ENCODE measurements around the gene PTCH2. TPM values are rescaled to one million over a fixed set of nuclear protein-coding genes. Genes with fewer than 3 reads are reported as not detected.
"Not testable (repeated sequence)": the region's sequence is repeated elsewhere in the genome, so short reads cannot be mapped to it uniquely, and the experiment has no call there.

The PTCH2 gene
- total RNA-seq, 1 donor from 2014 or later: under 0.01 TPM

GRCh38 chr1:44819608-44820327, 23.3 kb downstream of the PTCH2 start:
- DNase-seq (ENCODE audit: low read depth in 2 of 2): peak; percentile 76 to 80

- DNase-seq (ENCODE audit: low read depth in 2 of 2): peak in 1 of 2 donors; percentile 54
These were observed 23.9 kb downstream of the PTCH2 start for GRCh38 chr1:44819196-44819607.

GRCh38 chr1:44817771-44818495, 25.1 kb downstream of the PTCH2 start:
- no peak for DNase-seq (ENCODE audit: low read depth in 2 of 2)

DNA sequence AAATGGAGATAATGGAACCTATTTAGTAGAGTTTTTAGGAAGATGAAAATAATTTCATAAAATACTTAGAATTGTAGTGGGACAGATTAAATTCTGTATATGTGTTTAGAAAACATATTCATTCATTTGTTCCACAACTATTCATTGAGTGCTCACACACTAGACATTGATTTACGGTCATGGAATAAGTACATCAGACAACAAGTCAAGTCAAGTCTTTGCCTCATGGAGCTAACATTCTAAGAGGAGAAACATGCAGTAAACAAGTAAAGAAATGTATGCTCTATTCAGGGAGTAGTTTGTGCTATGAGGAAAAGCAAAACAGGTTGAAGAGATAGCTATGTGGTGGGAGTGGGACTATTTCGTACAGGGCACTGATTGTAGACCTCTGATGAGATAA, 25.7 kb downstream of the PTCH2 start:
- DNase-seq (ENCODE audit: low read depth in 2 of 2): no peak

DNA sequence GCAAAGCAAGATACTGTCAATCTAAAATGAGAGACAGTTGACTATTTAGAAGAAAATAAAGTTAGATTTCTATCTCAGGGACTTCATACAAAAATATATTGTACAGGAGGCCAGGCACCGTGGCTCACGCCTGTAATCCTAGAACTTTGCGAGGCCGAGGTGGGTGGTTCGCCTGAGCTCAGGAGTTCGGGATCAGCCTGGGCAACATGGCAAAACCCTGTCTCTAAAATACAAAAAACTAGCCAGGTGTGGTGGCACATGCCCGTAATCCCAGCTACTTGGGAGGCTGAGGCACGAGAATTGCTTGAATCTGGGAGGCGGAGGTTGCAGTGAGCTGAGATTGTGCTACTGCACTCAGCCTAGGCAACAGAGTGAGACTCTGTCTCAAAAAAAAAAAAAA, 27.1 kb downstream of the PTCH2 start:
- DNase-seq (ENCODE audit: low read depth in 2 of 2): not testable (repeated sequence)

DNA sequence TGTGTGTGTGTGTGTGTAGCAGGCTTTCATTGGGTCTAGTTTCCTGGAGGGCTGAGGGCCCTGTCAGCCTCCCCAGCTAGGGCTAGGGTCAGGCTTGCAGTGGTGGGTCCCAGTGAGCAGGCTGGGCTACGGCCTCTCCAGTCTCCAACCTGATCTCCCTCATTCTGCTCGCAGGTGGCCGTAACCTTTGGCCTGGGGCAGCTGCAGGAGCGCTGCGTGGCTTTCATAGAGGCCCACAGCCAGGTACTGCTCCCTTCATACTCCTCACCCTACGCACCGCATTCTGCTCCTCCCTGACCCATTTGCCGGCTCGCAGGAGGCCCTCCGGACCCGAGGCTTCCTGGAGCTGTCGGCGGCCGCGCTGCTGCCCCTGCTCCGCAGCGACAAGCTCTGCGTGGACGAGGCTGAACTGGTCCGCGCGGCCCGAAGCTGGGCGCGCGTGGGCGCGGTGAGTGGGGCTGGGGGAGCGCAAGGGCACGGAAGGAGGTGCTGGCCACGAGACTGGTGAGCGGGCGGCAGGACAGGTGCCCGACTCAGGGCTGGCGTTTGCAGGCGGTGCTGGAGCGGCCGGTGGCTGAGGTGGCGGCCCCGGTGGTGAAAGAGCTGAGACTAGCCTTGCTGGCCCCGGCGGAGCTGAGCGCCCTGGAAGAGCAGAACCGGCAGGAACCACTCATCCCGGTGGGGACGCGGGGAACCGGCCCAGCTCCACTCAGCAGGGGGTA, 30.1 kb downstream of the PTCH2 start:
- no peak for DNase-seq (ENCODE audit: low read depth in 2 of 2)

GRCh38 chr1:44811234-44811633, 31.8 kb downstream of the PTCH2 start:
- no peak for DNase-seq (ENCODE audit: low read depth in 2 of 2)

DNA sequence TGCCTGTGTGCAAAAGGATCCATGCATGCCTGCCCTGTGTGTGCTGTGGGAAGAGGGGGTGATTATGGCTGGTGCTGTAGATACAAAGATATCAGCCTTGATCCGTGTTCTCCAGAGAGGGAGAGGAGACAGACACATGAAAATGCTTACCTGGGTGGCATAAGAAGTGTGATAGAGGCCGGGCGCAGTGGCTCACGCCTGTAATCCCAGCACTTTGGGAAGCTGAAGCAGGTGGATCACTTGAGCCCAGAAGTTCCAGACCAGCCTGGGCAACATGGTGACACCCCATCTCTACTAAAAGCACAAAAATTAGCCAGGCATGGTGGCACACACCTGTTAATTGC, 32.3 kb downstream of the PTCH2 start:
- DNase-seq (ENCODE audit: low read depth in 2 of 2): not testable (repeated sequence)

GRCh38 chr1:44810101-44810761, 32.8 kb downstream of the PTCH2 start:
- peak; percentile 41 to 53 for DNase-seq (ENCODE audit: low read depth in 2 of 2)

DNA sequence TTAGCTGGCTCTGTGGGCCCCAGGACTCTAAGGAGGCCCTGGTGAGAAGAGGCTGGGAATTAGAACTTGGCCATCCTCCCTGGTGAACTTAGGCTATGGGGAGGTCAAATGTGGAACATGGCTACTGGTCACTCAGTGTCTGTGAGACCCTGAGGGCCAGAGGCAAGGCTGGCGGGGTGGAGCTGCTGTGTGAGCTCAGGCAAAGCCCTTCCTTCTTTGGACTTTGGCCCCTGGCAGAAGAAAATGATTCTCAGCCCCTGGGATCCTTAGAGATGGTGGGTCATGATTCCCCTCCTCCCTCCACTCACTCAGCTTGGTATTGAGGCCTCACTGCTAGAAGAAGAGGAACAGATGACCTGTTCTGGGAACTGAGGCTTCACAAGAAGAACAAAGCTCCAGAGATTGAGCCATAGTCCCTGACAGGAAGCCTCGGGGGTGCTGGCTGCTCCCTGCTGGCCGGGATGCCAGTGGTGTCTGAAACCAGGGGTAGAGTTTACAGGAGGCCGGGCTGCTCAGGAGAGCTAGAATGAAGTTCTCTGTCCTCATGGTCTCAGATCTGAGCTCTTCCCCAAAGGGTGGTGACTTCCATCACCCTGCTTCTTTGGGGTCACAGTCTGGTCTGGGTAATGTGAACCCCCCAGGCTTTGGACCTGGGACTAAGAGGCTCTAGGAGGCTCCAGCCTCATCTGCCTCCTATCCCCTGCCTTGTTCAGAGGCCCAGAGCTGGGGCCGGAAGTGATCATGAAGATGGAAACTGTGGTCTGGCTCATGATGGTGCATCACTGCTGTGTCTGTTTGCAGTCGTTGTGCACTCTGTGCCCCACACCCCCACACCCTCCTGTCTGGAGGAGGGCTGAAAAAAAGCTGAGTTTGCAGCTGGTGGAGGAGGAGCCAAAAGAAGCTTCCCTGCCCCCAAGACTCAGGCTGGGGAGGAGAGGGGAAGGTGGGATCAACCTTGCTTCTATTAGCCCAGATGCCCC, 33.8 kb downstream of the PTCH2 start:
- peak; percentile 63 to 84 for DNase-seq (ENCODE audit: low read depth in 2 of 2)

GRCh38 chr1:44808063-44808937, 34.8 kb downstream of the PTCH2 start, which contains the start of gene BTBD19:
BTBD19 (plus strand) TSS chr1:44808523; CDS start chr1:44808821, 298 bp downstream.
- DNase-seq (ENCODE audit: low read depth in 2 of 2): peak; percentile 94 to 95

DNA sequence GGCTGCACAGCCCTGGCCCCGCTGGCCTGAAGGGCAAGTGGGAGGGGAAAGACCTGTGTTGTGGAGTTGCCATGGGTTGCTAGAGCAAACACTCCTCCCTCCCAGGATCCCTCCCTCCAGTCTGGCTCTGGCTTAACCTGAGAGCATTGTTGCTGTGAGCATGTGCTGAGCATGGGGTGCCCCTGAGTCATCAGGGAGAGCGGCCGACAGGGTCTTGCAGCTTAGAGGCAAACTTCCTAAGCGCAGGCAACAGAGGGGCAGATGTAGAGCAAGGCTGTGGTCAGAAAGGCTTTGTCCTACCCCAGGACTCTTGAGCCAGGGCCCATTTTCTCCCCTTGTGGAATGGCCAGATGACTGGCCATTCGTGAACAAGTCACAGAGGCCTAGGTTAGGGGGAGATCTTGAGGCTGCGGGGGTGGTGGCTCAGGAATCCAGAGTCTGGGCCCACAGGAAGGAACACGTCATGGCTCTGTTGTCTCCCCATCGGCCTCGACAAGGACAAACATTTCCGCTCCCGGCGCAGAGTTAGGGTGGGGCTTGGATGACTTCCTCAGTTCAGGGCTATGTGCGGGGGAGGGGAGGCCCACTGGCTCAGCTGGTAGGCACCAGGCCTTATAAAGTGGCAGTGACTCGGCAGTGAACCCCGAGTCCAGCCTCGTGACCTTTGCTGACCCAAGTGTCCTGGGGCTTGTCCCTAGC, 35.5 kb downstream of the PTCH2 start:
- peak; percentile 100 for DNase-seq (ENCODE audit: low read depth in 2 of 2)

GRCh38 chr1:44806704-44807363, 36.2 kb downstream of the PTCH2 start, which contains the start of gene DYNLT4:
DYNLT4 (minus strand) TSS chr1:44807351; CDS start chr1:44806668, 683 bp downstream.
- no peak for DNase-seq (ENCODE audit: low read depth in 2 of 2)

DNA sequence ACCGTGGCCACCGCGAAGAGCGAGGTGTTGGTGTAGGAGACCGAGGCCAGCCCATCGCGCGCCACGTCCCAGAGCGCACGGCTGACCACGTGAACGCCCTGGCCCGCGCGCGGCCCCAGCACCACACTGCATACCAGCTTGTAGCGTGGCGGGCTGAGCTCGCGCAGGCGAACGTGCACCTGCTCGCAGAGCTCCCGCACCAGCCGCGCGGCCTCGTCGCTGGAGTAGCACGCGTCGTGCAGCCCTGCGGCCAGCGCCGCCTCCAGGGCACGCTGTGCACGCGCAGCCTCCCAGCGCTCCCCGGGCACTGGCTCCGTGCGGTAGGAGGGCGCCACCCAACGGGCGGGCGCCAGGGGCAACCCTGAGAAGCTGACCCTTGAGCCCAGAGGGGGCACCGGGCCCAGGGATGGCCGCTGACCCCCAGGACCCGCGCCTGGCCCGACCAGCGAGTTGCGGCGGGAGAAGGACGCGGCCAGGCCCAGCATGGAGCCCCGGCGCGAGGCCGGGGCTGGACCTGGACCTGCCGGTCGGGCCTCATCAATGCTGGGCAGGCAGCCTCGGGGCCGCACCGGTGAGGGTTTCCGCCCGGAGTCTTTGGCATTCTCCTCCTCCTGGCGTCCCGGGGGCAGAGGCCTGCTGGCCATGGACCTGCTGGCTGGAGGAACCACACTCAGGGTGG, 36.9 kb downstream of the PTCH2 start:
- no peak for DNase-seq (ENCODE audit: low read depth in 2 of 2)

DNA sequence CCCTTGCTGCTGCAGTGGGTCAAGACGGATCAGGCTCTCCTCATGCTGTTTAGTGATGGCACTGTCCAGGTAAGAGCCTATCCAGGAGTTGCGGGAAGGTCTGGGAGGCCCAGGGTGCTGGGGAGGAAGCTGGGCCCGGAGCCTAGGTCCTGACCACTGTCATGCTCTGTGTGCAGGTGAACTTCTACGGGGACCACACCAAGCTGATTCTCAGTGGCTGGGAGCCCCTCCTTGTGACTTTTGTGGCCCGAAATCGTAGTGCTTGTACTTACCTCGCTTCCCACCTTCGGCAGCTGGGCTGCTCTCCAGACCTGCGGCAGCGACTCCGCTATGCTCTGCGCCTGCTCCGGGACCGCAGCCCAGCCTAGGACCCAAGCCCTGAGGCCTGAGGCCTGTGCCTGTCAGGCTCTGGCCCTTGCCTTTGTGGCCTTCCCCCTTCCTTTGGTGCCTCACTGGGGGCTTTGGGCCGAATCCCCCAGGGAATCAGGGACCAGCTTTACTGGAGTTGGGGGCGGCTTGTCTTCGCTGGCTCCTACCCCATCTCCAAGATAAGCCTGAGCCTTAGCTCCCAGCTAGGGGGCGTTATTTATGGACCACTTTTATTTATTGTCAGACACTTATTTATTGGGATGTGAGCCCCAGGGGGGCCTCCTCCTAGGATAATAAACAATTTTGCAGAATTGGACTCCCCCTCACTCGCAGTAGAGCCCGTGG, 37.6 kb downstream of the PTCH2 start:
- no peak for DNase-seq (ENCODE audit: low read depth in 2 of 2)

GRCh38 chr1:44803312-44804095, 39.5 kb downstream of the PTCH2 start:
- peak in 1 of 2 donors; percentile 31 for DNase-seq (ENCODE audit: low read depth in 2 of 2)

DNA sequence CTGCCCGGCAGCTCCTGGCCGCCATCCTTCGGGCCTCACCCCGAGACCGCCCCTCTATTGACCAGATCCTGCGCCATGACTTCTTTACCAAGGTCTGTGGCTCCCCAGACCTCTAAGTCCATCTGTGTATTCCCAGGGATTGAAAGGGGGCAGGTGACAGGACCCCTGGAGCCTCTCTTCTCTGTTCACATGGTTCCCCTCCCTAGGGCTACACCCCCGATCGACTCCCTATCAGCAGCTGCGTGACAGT, 40.1 kb downstream of the PTCH2 start:
- no peak for DNase-seq (ENCODE audit: low read depth in 2 of 2)
